B cell (primary cell): ENCODE results near the gene IFNA6. TPM values are rescaled to one million over a fixed set of nuclear protein-coding genes. Genes with fewer than 3 reads are reported as not detected.

Source experiments
- ATAC-seq: fragments of 200-7000 bp; cut with Tn5 transposase; one replicate; pipeline ENCODE4 v1.10.0; 2021; ENCODE audit warnings: low read depth, mild to moderate bottlenecking, moderate number of reproducible peaks, moderate library complexity
- CTCF ChIA-PET: fragments of 350-600 bp; sonication (Branson Sonifier 250); formaldehyde crosslinking; loops from one replicate; lab custom pipeline; 2021; ENCODE audit warnings: antibody characterized with exemption, inconsistent platforms; lab: Charles Lee
- POLR2A ChIA-PET: fragments of 350-600 bp; sonication (Branson Sonifier 250); formaldehyde crosslinking; loops from one replicate; lab custom pipeline; 2021; ENCODE audit warnings: antibody characterized with exemption; lab: Charles Lee
- DNase-seq: peaks from one replicate; pipeline ENCODE4 v3.0.0; 2013
- H2AFZ ChIP-seq: 2 replicates; pipeline ENCODE4 v1.6.1; 2012; ENCODE audit warnings: mild to moderate bottlenecking, low read depth, low read length; ENCODE audit not compliant: insufficient read depth, poor library complexity, severe bottlenecking
- H3K27ac ChIP-seq, 2 donors: 1 replicate in 1 of 2; 2 replicates in 1 of 2; pipeline ENCODE4 v1.5.1; 2012 to 2013; ENCODE audit warnings: low read length in 2 of 2, mild to moderate bottlenecking in 2 of 2, moderate library complexity in 1 of 2
- H3K27me3 ChIP-seq, 4 experiments: fragments of 200-600 bp in 1 of 4; sonication (generic) in 1 of 4; replicated peaks in 1 of 4; 1 replicate in 2 of 4; 2 replicates in 2 of 4; pipeline versions ENCODE4 v1.6.1 to v1.7.0; 2013 to 2016; ENCODE audit warnings: low read length in 3 of 4, mild to moderate bottlenecking in 2 of 4, mixed read lengths in 1 of 4, moderate library complexity in 1 of 4; ENCODE audit not compliant: insufficient read depth in 4 of 4, control insufficient read depth in 3 of 4; ENCODE audit errors: control extremely low read depth in 1 of 4
- H3K36me3 ChIP-seq, 2 experiments: replicated peaks in 1 of 2; 1 replicate in 1 of 2; 2 replicates in 1 of 2; pipeline versions ENCODE4 v1.6.1 to v1.7.1; 2013; ENCODE audit warnings: low read length in 1 of 2; ENCODE audit not compliant: insufficient read depth in 2 of 2, control insufficient read depth in 1 of 2; ENCODE audit errors: control extremely low read depth in 1 of 2, extremely low read depth in 1 of 2
- H3K4me1 ChIP-seq, 2 donors: fragments of 200-600 bp in 1 of 2; sonication (generic) in 1 of 2; 1 replicate in 1 of 2; 2 replicates in 1 of 2; pipeline versions ENCODE4 v1.5.1 to v1.6.1; 2013 to 2017; ENCODE audit warnings: low read length in 2 of 2; ENCODE audit not compliant: control insufficient read depth in 2 of 2, insufficient read depth in 2 of 2
- H3K4me2 ChIP-seq: replicated peaks from 2 replicates; pipeline ENCODE3; 2012; ENCODE audit warnings: mild to moderate bottlenecking, low read depth, low read length; ENCODE audit not compliant: poor library complexity, severe bottlenecking
- H3K4me3 ChIP-seq, 5 experiments: fragments of 200-600 bp in 1 of 5; sonication (generic) in 1 of 5; 1 replicate in 3 of 5; 2 replicates in 2 of 5; pipeline versions ENCODE4 v1.5.1 to v1.7.0; 2011 to 2016; ENCODE audit warnings: low read length in 4 of 5, mild to moderate bottlenecking in 4 of 5, low read depth in 2 of 5, control low read depth in 1 of 5, moderate library complexity in 1 of 5; ENCODE audit not compliant: insufficient read depth in 1 of 5; ENCODE audit errors: control extremely low read depth in 1 of 5, extremely low read depth in 1 of 5
- H3K79me2 ChIP-seq: fragments of 200-600 bp; sonication (generic); one replicate; pipeline ENCODE4 v1.6.0; 2016; ENCODE audit warnings: low read length; ENCODE audit not compliant: control insufficient read depth, insufficient read depth
- H3K9ac ChIP-seq: fragments of 200-600 bp; sonication (generic); 2 replicates; pipeline ENCODE4 v1.6.1; 2017; ENCODE audit warnings: mild to moderate bottlenecking, low read length, moderate library complexity
- H3K9me3 ChIP-seq, 3 donors: one replicate each; pipeline versions ENCODE4 v1.6.1 to v1.7.1; 2013; ENCODE audit warnings: low read length in 2 of 3; ENCODE audit not compliant: control insufficient read depth in 2 of 3, insufficient read depth in 1 of 3; ENCODE audit errors: control extremely low read depth in 1 of 3
- H4K20me1 ChIP-seq: 2 replicates; pipeline ENCODE4 v1.6.0; 2012; ENCODE audit warnings: mild to moderate bottlenecking, low read length; ENCODE audit not compliant: insufficient read depth, control insufficient read depth, poor library complexity, severe bottlenecking
- H3K27ac Mint-ChIP-seq: one replicate; pipeline ENCODE4 v1.8.0; 2021; ENCODE audit warnings: mixed read lengths
- H3K27me3 Mint-ChIP-seq: one replicate; pipeline ENCODE4 v1.8.0; 2021; ENCODE audit warnings: mixed read lengths
- H3K4me1 Mint-ChIP-seq: one replicate; pipeline ENCODE4 v1.8.0; 2021; ENCODE audit warnings: mixed read lengths
- H3K4me3 Mint-ChIP-seq: one replicate; pipeline ENCODE4 v1.8.0; 2021; ENCODE audit warnings: mixed read lengths
- H3K9me3 Mint-ChIP-seq: one replicate; pipeline ENCODE4 v1.8.0; 2022; ENCODE audit warnings: mixed read lengths; ENCODE audit not compliant: insufficient read depth
- EZH2 ChIP-seq: IDR thresholded peaks from 2 replicates; pipeline ENCODE4 v1.6.1; 2012; ENCODE audit warnings: borderline replicate concordance, low read depth, mild to moderate bottlenecking, moderate library complexity, low read length; ENCODE audit not compliant: insufficient read depth, poor library complexity, severe bottlenecking
- WGBS: methylation state at CpG from one replicate; pipeline ENCODE4 v1.1.5; 2013; ENCODE audit warnings: missing lambda C conversion rate; ENCODE audit not compliant: insufficient coverage; 5-methylcytosine and 5-hydroxymethylcytosine counted together
- intact Hi-C: fragments of 100-400 bp; cut with micrococcal nuclease; formaldehyde crosslinking; loops from one replicate; pipeline ENCODE4 v1.10.0; 2022
- polyA plus RNA-seq: library from polyadenylated mRNA; depleted of rRNA; stranded (reverse); fragments of >200 nt; gene quantifications from 2 replicates; pipeline ENCODE4 v1.2.3, GENCODE V29; 2012
- total RNA-seq, 2 donors: library from RNA; stranded (reverse); fragments of 120-200 nt in 1 of 2; gene quantifications; 1 replicate in 1 of 2; 2 replicates in 1 of 2; pipeline versions ENCODE4 v1.2.3 to v1.2.4, GENCODE V29; 2013 to 2022
- TF ChIP-seq, protein P1 (sequence below): fragments of 200-600 bp; IDR thresholded peaks from one replicate; pipeline ENCODE4 v1.8.0; 2022; ENCODE audit warnings: antibody characterized with exemption, mild to moderate bottlenecking

Gene IFNA6
- total and polyA plus RNA-seq, 2 donors (not counting 1 experiment from before 2014, with no cell fraction given) = not detected

DNA sequence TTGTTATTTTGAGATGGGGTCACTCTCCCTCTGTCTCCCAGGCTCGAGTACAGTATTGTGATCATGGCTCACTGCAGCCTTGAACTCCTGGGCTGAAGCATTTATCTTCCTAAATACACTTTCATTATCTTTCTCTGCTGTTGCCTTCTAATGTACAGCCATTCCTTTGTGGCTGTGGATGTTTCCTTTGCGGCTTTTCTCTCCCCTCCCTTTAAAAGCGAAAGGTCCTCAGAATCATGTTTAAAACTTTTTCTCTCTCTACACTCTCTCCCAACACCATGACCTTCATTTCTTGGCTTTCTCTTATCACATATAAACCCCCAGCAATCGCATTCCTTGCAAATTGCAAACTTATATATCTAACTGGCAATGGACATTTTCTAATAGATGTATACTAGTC is 32.9 kb upstream of the IFNA6 start:
- H3K27ac ChIP-seq = no peak overlapping the region
- no peak overlapping the region for H2AFZ ChIP-seq
- H3K79me2 ChIP-seq = no peaks in the 10 kb centered on the region
- H3K27me3 ChIP-seq = peaks cover 0 to 25% (median 13%) of the 10 kb centered on the region in 4 experiments
- peaks cover 3 to 5% (median 4%) of the 10 kb centered on the region in 3 donors for H3K9me3 ChIP-seq
- no peak overlapping the region for H3K4me3 Mint-ChIP-seq
- peaks cover 22% of the 10 kb centered on the region for H3K27me3 Mint-ChIP-seq
- H3K4me2 ChIP-seq = no peak overlapping the region
- TF ChIP-seq, protein P1, sequence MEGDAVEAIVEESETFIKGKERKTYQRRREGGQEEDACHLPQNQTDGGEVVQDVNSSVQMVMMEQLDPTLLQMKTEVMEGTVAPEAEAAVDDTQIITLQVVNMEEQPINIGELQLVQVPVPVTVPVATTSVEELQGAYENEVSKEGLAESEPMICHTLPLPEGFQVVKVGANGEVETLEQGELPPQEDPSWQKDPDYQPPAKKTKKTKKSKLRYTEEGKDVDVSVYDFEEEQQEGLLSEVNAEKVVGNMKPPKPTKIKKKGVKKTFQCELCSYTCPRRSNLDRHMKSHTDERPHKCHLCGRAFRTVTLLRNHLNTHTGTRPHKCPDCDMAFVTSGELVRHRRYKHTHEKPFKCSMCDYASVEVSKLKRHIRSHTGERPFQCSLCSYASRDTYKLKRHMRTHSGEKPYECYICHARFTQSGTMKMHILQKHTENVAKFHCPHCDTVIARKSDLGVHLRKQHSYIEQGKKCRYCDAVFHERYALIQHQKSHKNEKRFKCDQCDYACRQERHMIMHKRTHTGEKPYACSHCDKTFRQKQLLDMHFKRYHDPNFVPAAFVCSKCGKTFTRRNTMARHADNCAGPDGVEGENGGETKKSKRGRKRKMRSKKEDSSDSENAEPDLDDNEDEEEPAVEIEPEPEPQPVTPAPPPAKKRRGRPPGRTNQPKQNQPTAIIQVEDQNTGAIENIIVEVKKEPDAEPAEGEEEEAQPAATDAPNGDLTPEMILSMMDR = no peak
- no peak for TF ChIP-seq EZH2
- peaks cover 33% of the 10 kb centered on the region for H3K4me1 Mint-ChIP-seq
- H3K27ac Mint-ChIP-seq = peak overlapping the region; percentile 3
- H3K4me1 ChIP-seq = peaks cover 20 to 25% of the 10 kb centered on the region in 2 donors
- no peaks in the 10 kb centered on the region for H4K20me1 ChIP-seq
- ChIA-PET POLR2A (no interaction called here), CTCF (interaction anchor here (1.7 kb wide), 1 partner anchor 12 kb away, joined by 10 read pairs; no protein-coding TSS in a partner anchor)
- 61% methylated on average over 2 of the region's 4 CpGs for WGBS
- ATAC-seq (no peak), DNase-seq (no peak)
- no peak overlapping the region for H3K9ac ChIP-seq
- intact Hi-C loops = loop anchor here (2.0 to 5.0 kb wide), 4 partner anchors 13 to 814 kb away; partner anchors contain the start of gene MTAP
- H3K9me3 Mint-ChIP-seq = no peaks in the 10 kb centered on the region
- no peaks in the 10 kb centered on the region for H3K36me3 ChIP-seq
- H3K4me3 ChIP-seq = no peak overlapping the region
